DOHH2 (cell line): ENCODE data around the gene CCDC149.

Experiments
- H3F3A ChIP-seq: fragments of 200-600 bp; sonication (generic), shearing (Covaris generic); 2 replicates; pipeline ENCODE4 v1.6.0; 2016; ENCODE audit warnings: antibody characterized with exemption, mild to moderate bottlenecking; ENCODE audit not compliant: control insufficient read depth, insufficient read depth
- H3K27ac ChIP-seq: fragments of 200-600 bp; sonication (generic); 2 replicates; pipeline ENCODE4 v1.5.1; 2014; ENCODE audit warnings: low read depth, mild to moderate bottlenecking, low read length, moderate library complexity
- H3K27me3 ChIP-seq: fragments of 200-600 bp; sonication (generic); 2 replicates; pipeline ENCODE4 v1.6.1; 2014; ENCODE audit warnings: mild to moderate bottlenecking, low read length, mixed read lengths; ENCODE audit not compliant: control insufficient read depth
- H3K36me3 ChIP-seq: fragments of 200-600 bp; sonication (generic); 2 replicates; pipeline ENCODE4 v1.6.1; 2014; ENCODE audit warnings: mild to moderate bottlenecking, low read length, moderate library complexity, mixed read lengths; ENCODE audit not compliant: control insufficient read depth
- H3K4me1 ChIP-seq: fragments of 200-600 bp; sonication (generic); 2 replicates; pipeline ENCODE4 v1.6.1; 2014; ENCODE audit warnings: mild to moderate bottlenecking, low read length, mixed read lengths; ENCODE audit not compliant: control insufficient read depth
- H3K4me2 ChIP-seq: fragments of 200-600 bp; sonication (generic); 2 replicates; pipeline ENCODE4 v1.6.0; 2014; ENCODE audit warnings: mild to moderate bottlenecking, low read length, moderate library complexity
- H3K4me3 ChIP-seq: fragments of 200-600 bp; sonication (generic); 2 replicates; pipeline ENCODE4 v1.5.1; 2014; ENCODE audit warnings: mild to moderate bottlenecking, low read length, mixed read lengths
- H3K79me2 ChIP-seq: fragments of 200-600 bp; sonication (generic); 2 replicates; pipeline ENCODE4 v1.6.1; 2014; ENCODE audit warnings: mild to moderate bottlenecking, low read length, mixed read lengths; ENCODE audit not compliant: control insufficient read depth
- H3K9me2 ChIP-seq: fragments of 200-600 bp; sonication (generic); replicated peaks from 2 replicates; pipeline ENCODE4 v1.6.1; 2014; ENCODE audit warnings: mild to moderate bottlenecking, low read length, mixed read lengths; ENCODE audit not compliant: control insufficient read depth
- H3K9me3 ChIP-seq: fragments of 200-600 bp; sonication (generic); 2 replicates; pipeline ENCODE4 v1.6.1; 2014; ENCODE audit warnings: antibody characterized with exemption, low read length, mixed read lengths; ENCODE audit not compliant: control insufficient read depth, insufficient read depth
- H4K20me1 ChIP-seq: fragments of 200-600 bp; sonication (generic); 2 replicates; pipeline ENCODE4 v1.6.0; 2014; ENCODE audit warnings: low read depth, mild to moderate bottlenecking, antibody characterized with exemption, low read length, moderate library complexity; ENCODE audit not compliant: control insufficient read depth, insufficient read depth
- EZH2phosphoT487 ChIP-seq: fragments of 200-600 bp; sonication (generic); IDR thresholded peaks from 2 replicates; pipeline ENCODE4 v1.6.1; 2017; ENCODE audit warnings: borderline replicate concordance, mild to moderate bottlenecking, antibody characterized with exemption, low read length, moderate library complexity, mixed read lengths
- TF ChIP-seq, protein P1 (sequence below): fragments of 200-600 bp; sonication (generic); IDR thresholded peaks from one replicate; pipeline ENCODE4 v1.5.1; 2014; ENCODE audit warnings: antibody characterized with exemption, mild to moderate bottlenecking, low read depth, low read length; ENCODE audit not compliant: poor library complexity, severe bottlenecking

The CCDC149 gene

DNA sequence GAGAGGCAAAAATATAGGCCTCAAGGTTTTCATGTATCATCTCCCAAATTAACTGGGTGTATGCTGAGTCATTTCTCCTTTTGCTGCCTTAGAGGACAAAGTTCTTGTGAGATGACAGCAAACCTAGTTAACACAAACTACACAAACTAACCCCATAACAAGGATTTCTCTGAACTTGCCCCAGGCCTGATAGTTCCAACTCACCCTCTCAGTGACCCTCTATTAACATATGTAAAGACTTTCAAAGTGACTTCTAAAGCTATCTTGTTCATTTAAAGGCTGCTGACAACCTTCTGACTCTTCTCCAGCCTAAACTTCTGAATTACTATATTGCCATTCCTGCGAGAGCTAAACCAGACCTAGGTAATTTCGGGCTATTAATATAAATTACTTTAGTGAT, 43.2 kb upstream of the CCDC149 start:
- Histone ChIP-seq H3K4me1 (no peaks in the 10 kb centered on the region), H3K4me2 (no peak overlapping the region), H3K79me2 (no peaks in the 10 kb centered on the region), H3K9me3 (no peaks in the 10 kb centered on the region), H3K27me3 (no peaks in the 10 kb centered on the region), H3K9me2 (no peaks in the 10 kb centered on the region), H3K4me3 (no peak overlapping the region), H3K36me3 (no peaks in the 10 kb centered on the region), H4K20me1 (no peaks in the 10 kb centered on the region), H3F3A (no peaks in the 10 kb centered on the region), H3K27ac (no peak overlapping the region)
- TF ChIP-seq EZH2phosphoT487 = no peak
- TF ChIP-seq, protein P1, sequence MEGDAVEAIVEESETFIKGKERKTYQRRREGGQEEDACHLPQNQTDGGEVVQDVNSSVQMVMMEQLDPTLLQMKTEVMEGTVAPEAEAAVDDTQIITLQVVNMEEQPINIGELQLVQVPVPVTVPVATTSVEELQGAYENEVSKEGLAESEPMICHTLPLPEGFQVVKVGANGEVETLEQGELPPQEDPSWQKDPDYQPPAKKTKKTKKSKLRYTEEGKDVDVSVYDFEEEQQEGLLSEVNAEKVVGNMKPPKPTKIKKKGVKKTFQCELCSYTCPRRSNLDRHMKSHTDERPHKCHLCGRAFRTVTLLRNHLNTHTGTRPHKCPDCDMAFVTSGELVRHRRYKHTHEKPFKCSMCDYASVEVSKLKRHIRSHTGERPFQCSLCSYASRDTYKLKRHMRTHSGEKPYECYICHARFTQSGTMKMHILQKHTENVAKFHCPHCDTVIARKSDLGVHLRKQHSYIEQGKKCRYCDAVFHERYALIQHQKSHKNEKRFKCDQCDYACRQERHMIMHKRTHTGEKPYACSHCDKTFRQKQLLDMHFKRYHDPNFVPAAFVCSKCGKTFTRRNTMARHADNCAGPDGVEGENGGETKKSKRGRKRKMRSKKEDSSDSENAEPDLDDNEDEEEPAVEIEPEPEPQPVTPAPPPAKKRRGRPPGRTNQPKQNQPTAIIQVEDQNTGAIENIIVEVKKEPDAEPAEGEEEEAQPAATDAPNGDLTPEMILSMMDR = no peak

- Histone ChIP-seq H3K9me3 (no peaks in the 10 kb centered on the region), H3K27ac (no peak overlapping the region), H3K36me3 (no peaks in the 10 kb centered on the region), H3F3A (no peaks in the 10 kb centered on the region), H4K20me1 (no peaks in the 10 kb centered on the region), H3K4me1 (no peaks in the 10 kb centered on the region), H3K4me2 (no peak overlapping the region), H3K9me2 (no peaks in the 10 kb centered on the region), H3K27me3 (no peaks in the 10 kb centered on the region), H3K79me2 (no peaks in the 10 kb centered on the region), H3K4me3 (no peak overlapping the region)
- TF ChIP-seq, protein P1 = no peak
- TF ChIP-seq EZH2phosphoT487 = no peak
Observed at GRCh38 chr4:24952667-24953066, 39.8 kb upstream of the CCDC149 start.

DNA sequence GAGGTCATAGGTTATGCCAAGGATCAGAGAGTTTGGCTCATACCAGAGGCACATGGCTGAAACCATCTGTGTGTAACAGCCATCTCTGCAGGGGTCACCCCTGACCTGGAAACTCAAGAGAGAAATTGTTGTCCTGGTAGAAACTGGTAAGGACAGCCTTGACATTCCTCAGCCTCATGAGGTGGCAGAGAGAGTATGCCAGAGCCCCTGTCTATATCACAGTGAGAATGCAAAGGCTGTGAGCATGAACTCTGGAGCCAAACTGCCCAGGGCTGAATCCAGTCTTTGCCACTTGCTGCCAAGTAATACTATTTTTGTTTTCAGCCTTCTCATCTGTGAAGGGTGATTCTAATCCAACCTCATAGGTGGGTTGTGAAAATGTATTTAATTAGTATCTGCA, 37.1 kb upstream of the CCDC149 start:
- Histone ChIP-seq H3K27ac (no peak overlapping the region), H3F3A (no peaks in the 10 kb centered on the region), H3K9me2 (no peaks in the 10 kb centered on the region), H3K4me1 (no peaks in the 10 kb centered on the region), H3K36me3 (no peaks in the 10 kb centered on the region), H3K4me3 (no peak overlapping the region), H3K79me2 (no peaks in the 10 kb centered on the region), H4K20me1 (no peaks in the 10 kb centered on the region), H3K27me3 (no peaks in the 10 kb centered on the region), H3K4me2 (no peak overlapping the region), H3K9me3 (no peaks in the 10 kb centered on the region)
- TF ChIP-seq EZH2phosphoT487 = no peak
- TF ChIP-seq, protein P1 = no peak

- Histone ChIP-seq H3F3A (no peaks in the 10 kb centered on the region), H3K9me2 (no peaks in the 10 kb centered on the region), H3K4me1 (no peaks in the 10 kb centered on the region), H4K20me1 (no peaks in the 10 kb centered on the region), H3K79me2 (no peaks in the 10 kb centered on the region), H3K27ac (no peak overlapping the region), H3K36me3 (no peaks in the 10 kb centered on the region), H3K27me3 (no peaks in the 10 kb centered on the region), H3K4me2 (no peak overlapping the region), H3K9me3 (0 out of 2 replicates have a peak, but pooled peaks cover 6% of the 10 kb centered on the region), H3K4me3 (no peak overlapping the region)
- TF ChIP-seq, protein P1 = no peak
- TF ChIP-seq EZH2phosphoT487 = no peak
Observed at GRCh38 chr4:24937917-24938281, 25.1 kb upstream of the CCDC149 start.
